ENCODE measurements around the gene LAMC3.
"Not testable (repeated sequence)": the region's sequence is repeated elsewhere in the genome, so short reads cannot be mapped to it uniquely, and the experiment has no call there.

Gene LAMC3

DNA sequence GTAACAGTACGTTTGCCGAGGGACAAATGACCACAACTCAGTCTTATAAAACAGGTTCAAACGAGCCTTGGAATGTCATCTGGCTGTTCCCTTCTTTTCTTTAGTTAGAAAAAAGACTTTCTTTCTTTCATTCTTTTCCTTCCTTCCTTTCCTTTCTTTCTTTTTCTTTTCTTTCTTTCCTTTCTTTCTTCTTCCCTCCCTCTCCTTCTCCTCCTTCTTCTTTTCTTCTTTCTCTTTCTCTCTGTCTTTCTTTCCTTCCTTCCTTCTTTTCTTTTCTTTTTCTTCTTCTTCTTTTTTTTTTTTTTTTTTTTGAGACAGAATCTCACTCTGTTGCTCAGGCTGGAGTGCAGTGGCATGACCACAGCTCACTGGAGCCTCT is 9.7 kb upstream of the LAMC3 start:
- Histone ChIP-seq H3K36me3 (ENCODE audit: control insufficient read depth, insufficient read depth, low read length) (no peaks in the 10 kb centered on the region), H3K9me3 (ENCODE audit: control insufficient read depth, low read length) (no peaks in the 10 kb centered on the region), H3K4me1 (ENCODE audit: control insufficient read depth, insufficient read depth, low read length, poor library complexity, severe bottlenecking) (peaks cover 8% of the 10 kb centered on the region), H3K4me3 (ENCODE audit: extremely low read depth, insufficient read depth, low read length, poor library complexity, severe bottlenecking) (no peak overlapping the region), H3K27ac (ENCODE audit: low read depth, low read length, severe bottlenecking) (no peak overlapping the region)
- 92 to 93% methylated on average over 3 of the region's 3 CpGs for WGBS, 2 experiments (ENCODE audit: insufficient coverage in 2 of 2)

DNA sequence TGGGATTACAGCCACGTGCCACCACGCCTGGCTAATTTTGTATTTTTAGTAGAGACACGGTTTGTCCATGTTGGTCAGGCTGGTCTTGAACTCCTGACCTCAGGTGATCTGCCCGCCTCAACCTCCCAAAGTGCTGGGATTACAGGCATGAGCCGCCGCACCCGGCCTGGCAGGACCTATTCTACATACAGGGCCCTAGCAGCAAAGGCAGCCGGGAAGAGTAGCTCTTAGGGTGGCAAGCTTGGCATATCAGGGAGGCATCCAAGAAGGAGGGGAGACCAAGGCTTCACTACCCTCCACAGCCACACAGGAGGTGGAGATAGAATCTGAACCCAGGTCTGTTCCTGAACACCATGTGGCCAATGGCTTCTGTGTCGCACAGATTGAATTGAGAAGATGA is 8.4 kb upstream of the LAMC3 start:
- 90 to 97% methylated on average over 5 to 6 of the region's 9 CpGs for WGBS, 2 experiments (ENCODE audit: insufficient coverage in 2 of 2)
- H3K27ac ChIP-seq (ENCODE audit: low read depth, low read length, severe bottlenecking); H3K4me3 ChIP-seq (ENCODE audit: extremely low read depth, insufficient read depth, low read length, poor library complexity, severe bottlenecking); H3K4me1 ChIP-seq (ENCODE audit: control insufficient read depth, insufficient read depth, low read length, poor library complexity, severe bottlenecking); H3K9me3 ChIP-seq (ENCODE audit: control insufficient read depth, low read length); H3K36me3 ChIP-seq (ENCODE audit: control insufficient read depth, insufficient read depth, low read length): not testable (repeated sequence)

DNA sequence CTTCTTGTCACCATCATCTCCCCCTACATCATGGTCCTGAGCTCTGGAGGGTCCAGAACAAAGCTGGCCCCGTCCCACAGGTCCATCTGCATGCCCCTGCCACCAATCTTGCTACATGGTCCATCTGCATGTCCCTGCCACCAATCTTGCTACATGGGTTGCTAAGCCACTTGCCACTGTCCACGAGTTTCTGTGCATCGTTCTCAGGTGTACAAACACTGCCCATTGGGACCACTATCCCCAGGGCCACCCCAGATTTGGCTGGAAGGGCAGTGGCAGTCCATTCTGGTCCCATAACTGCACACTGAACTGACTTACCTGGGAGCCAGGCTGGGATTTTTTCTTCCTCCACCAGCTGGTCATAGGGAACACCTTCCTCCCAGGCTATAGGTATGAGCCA is 8.0 kb upstream of the LAMC3 start:
- H3K36me3 ChIP-seq (ENCODE audit: control insufficient read depth, insufficient read depth, low read length): no peaks in the 10 kb centered on the region
- H3K27ac ChIP-seq (ENCODE audit: low read depth, low read length, severe bottlenecking): no peak overlapping the region
- no peaks in the 10 kb centered on the region for H3K4me1 ChIP-seq (ENCODE audit: control insufficient read depth, insufficient read depth, low read length, poor library complexity, severe bottlenecking)
- no peak overlapping the region for H3K4me3 ChIP-seq (ENCODE audit: extremely low read depth, insufficient read depth, low read length, poor library complexity, severe bottlenecking)
- H3K9me3 ChIP-seq (ENCODE audit: control insufficient read depth, low read length): no peaks in the 10 kb centered on the region
- WGBS, 2 experiments (ENCODE audit: insufficient coverage in 2 of 2): 74 to 85% methylated on average over 3 of the region's 3 CpGs

DNA sequence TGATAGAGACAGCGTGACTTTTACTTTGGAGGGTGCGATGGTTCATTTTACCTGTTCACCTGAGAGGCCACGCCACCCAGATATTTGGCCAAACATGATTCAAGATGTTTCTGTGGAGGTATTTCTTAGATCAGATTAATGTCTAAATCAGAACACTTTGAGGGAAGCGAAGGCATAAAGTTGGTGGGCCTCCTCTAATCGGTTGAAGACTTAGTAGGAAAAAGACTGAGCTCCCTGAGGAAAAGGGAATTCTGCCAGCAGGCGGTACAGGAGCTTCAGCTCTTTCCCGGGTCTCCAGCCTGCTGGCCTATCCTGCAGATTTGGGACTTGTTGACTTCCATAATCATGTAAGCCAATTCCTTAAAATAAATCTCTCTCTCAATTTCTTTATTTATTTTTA is 7.0 kb upstream of the LAMC3 start:
- WGBS, 2 experiments (ENCODE audit: insufficient coverage in 2 of 2): 87 to 93% methylated on average over 7 of the region's 7 CpGs
- no peaks in the 10 kb centered on the region for H3K4me1 ChIP-seq (ENCODE audit: control insufficient read depth, insufficient read depth, low read length, poor library complexity, severe bottlenecking)
- H3K4me3 ChIP-seq (ENCODE audit: extremely low read depth, insufficient read depth, low read length, poor library complexity, severe bottlenecking): no peak overlapping the region
- no peaks in the 10 kb centered on the region for H3K36me3 ChIP-seq (ENCODE audit: control insufficient read depth, insufficient read depth, low read length)
- no peak overlapping the region for H3K27ac ChIP-seq (ENCODE audit: low read depth, low read length, severe bottlenecking)
- H3K9me3 ChIP-seq (ENCODE audit: control insufficient read depth, low read length): no peaks in the 10 kb centered on the region

DNA sequence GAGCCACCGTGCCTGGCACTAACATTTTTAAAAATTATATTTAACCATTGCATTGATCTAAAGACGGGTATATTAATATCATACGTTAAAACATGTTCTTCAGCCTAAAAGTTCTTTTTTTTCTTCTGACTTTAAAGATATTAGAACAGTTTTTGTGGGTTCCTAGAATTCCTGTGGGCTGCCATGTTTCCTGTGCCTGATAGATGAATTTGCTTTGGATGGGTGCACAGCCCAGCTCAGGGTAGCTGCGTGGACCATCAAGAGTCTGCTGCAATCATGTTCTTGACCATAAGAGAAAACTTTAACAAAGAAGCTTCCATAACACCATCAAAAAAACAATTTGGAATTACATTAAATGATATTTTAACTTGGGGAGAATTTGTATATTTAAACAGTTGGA is 2.4 kb upstream of the LAMC3 start:
- Histone ChIP-seq H3K4me3 (ENCODE audit: extremely low read depth, insufficient read depth, low read length, poor library complexity, severe bottlenecking) (no peak overlapping the region), H3K27ac (ENCODE audit: low read depth, low read length, severe bottlenecking) (no peak overlapping the region), H3K36me3 (ENCODE audit: control insufficient read depth, insufficient read depth, low read length) (no peaks in the 10 kb centered on the region), H3K4me1 (ENCODE audit: control insufficient read depth, insufficient read depth, low read length, poor library complexity, severe bottlenecking) (no peaks in the 10 kb centered on the region), H3K9me3 (ENCODE audit: control insufficient read depth, low read length) (no peaks in the 10 kb centered on the region)
- WGBS, 2 experiments (ENCODE audit: insufficient coverage in 2 of 2): 80% methylated on average over 1 of the region's 4 CpGs; no CpG with 5 or more reads in 1 of the 2 experiments

DNA sequence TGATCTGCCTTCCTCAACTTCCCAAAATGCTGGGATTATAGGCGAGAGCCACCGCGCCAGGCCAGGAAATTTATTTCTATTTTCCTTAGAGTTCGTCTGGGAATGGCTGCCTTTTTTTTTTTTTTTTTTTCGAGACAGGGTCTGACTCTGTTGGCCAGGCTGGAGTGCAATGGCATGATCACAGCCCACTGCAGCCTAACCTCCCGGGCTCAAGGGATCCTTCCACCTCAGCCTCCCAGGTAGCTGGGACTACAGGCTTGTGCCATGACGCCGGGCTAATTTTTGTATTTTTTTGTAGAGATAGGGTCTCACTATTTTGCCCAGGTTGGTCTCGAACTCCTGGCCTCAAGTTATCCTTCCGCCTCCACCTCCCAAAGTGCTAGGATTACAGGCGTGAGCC is 888 bp upstream of the LAMC3 start:
- Histone ChIP-seq H3K4me3 (ENCODE audit: extremely low read depth, insufficient read depth, low read length, poor library complexity, severe bottlenecking) (no peak overlapping the region), H3K27ac (ENCODE audit: low read depth, low read length, severe bottlenecking) (no peak overlapping the region)

DNA sequence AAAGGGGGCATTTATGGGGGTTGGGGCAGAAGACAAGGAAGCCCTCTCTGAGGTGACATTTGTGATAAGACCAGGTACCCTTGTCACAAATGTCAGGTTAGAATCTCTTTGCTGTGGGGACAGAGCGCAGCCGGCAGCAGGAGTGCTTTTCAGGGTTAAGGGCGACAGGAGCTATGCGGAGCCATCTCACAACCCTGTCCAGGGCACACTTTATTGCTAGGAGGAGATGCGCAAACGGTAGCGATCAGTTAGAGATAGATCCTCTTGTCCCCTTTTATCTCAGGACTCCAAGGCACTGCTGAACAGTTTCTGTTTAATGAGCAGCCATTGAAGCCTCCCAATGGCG is 438 bp upstream of the LAMC3 start:
- Histone ChIP-seq H3K4me3 (ENCODE audit: extremely low read depth, insufficient read depth, low read length, poor library complexity, severe bottlenecking) (peak overlapping the region; percentile 24), H3K36me3 (ENCODE audit: control insufficient read depth, insufficient read depth, low read length) (no peaks in the 10 kb centered on the region), H3K4me1 (ENCODE audit: control insufficient read depth, insufficient read depth, low read length, poor library complexity, severe bottlenecking) (no peaks in the 10 kb centered on the region), H3K27ac (ENCODE audit: low read depth, low read length, severe bottlenecking) (no peak overlapping the region), H3K9me3 (ENCODE audit: control insufficient read depth, low read length) (no peaks in the 10 kb centered on the region)
- WGBS, 2 experiments (ENCODE audit: insufficient coverage in 2 of 2): 41 to 50% methylated on average over 7 to 8 of the region's 8 CpGs

More for the DNA sequence above, 888 bp upstream of the LAMC3 start:
- Histone ChIP-seq H3K36me3 (ENCODE audit: control insufficient read depth, insufficient read depth, low read length) (no peaks in the 10 kb centered on the region), H3K4me1 (ENCODE audit: control insufficient read depth, insufficient read depth, low read length, poor library complexity, severe bottlenecking) (no peaks in the 10 kb centered on the region), H3K9me3 (ENCODE audit: control insufficient read depth, low read length) (no peaks in the 10 kb centered on the region)
- 77 to 83% methylated on average over 5 to 10 of the region's 11 CpGs for WGBS, 2 experiments (ENCODE audit: insufficient coverage in 2 of 2)

DNA sequence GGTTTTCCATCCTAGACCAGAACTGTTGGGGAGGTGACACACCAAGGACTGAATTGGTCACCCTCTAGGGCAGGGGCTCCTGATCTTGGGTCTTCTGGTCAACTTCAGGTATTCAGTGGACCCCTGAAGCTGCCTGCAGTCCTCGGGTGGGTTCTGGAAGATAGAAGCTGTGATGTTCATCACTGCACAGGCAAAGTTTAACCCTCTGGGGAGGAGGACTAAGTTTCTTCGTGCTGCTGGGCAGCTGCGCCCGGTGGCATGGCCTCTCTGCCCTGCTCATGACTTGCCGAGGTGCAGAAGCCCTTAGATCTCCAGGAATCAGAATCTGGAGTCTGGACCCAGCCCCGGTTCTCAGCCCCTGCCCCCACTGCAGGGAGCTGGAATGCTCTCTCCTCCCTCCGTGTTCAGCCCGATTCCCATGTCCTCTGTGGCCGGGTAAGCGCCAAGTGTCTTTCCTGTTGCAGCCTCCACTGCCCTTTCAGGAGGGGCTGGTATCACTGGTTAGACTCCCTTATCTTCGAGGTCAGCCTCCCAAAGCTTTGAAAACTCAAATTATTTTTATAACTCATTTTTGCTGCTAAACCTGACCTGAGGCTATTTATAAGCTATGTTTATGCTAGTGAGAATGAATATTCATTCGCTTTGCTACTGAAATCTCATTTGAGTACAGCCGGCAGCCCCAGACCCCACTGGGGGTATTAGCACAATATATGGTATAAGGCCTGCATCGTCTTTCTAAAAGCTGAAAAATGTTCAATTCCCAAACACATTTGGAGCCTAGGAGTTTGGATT is 1.7 kb downstream of the LAMC3 start:
- Histone ChIP-seq H3K27ac (ENCODE audit: low read depth, low read length, severe bottlenecking) (no peak overlapping the region), H3K4me1 (ENCODE audit: control insufficient read depth, insufficient read depth, low read length, poor library complexity, severe bottlenecking) (no peaks in the 10 kb centered on the region), H3K36me3 (ENCODE audit: control insufficient read depth, insufficient read depth, low read length) (no peaks in the 10 kb centered on the region), H3K9me3 (ENCODE audit: control insufficient read depth, low read length) (no peaks in the 10 kb centered on the region), H3K4me3 (ENCODE audit: extremely low read depth, insufficient read depth, low read length, poor library complexity, severe bottlenecking) (peak overlapping the region; percentile 3)
- 72 to 75% methylated on average over 11 to 12 of the region's 14 CpGs for WGBS, 2 experiments (ENCODE audit: insufficient coverage in 2 of 2)

DNA sequence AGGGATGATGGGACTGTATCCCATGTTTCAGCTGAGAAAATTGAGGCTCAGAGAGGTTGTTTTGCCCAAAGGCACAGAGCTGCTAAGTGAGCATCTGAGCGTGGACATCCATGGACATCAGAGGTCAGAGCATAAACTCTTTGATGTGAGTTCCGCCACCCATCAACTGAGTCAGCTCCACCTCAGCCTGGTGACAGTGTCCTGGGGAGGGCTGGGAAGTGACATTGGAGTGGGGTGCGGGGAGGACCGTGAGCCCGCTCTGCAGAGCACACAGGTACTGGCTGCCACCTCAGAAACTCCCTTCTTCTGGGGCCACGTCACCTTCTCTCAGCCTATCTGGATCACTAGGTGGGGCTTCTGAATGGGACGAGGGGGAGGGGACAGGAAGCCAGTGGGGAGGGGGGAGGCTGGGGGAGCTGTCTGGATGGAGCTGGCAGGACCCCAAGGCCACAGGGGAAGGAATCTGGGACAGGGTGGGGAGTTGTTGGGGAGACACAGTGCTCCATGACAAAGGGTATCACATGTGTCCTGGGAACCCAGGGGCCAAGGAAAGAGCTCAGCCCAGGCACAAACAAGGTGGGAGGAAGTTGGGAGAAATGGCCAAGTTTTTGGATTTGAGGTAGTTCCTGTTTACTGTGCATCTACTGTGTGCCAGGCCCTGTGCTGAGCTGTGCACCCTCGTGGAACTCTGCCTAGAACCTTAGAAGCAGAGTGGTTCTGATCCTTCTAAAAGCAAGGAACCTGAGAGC is 2.5 kb downstream of the LAMC3 start:
- H3K36me3 ChIP-seq (ENCODE audit: control insufficient read depth, insufficient read depth, low read length): no peaks in the 10 kb centered on the region
- no peaks in the 10 kb centered on the region for H3K4me1 ChIP-seq (ENCODE audit: control insufficient read depth, insufficient read depth, low read length, poor library complexity, severe bottlenecking)
- H3K27ac ChIP-seq (ENCODE audit: low read depth, low read length, severe bottlenecking): no peak overlapping the region
- H3K9me3 ChIP-seq (ENCODE audit: control insufficient read depth, low read length): no peaks in the 10 kb centered on the region
- H3K4me3 ChIP-seq (ENCODE audit: extremely low read depth, insufficient read depth, low read length, poor library complexity, severe bottlenecking): no peak overlapping the region
- WGBS, 2 experiments (ENCODE audit: insufficient coverage in 2 of 2): 86 to 90% methylated on average over 2 to 3 of the region's 8 CpGs

DNA sequence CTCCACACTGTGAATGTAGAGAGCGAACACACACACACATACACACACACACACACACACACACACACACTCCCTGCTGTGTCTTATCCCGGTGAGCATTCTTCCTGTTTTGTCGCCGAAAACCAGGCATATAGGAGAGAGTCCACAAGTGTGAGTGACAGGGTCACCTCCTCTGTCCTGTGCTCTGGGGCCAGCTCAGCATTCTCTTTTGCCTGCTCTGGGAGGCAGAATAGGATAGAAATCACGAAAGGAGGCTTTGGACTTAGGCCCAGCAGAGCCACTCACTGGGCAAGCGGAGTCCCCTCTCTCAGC is 3.0 kb downstream of the LAMC3 start:
- Histone ChIP-seq H3K4me3 (ENCODE audit: extremely low read depth, insufficient read depth, low read length, poor library complexity, severe bottlenecking) (no peak overlapping the region), H3K27ac (ENCODE audit: low read depth, low read length, severe bottlenecking) (no peak overlapping the region), H3K9me3 (ENCODE audit: control insufficient read depth, low read length) (no peaks in the 10 kb centered on the region), H3K36me3 (ENCODE audit: control insufficient read depth, insufficient read depth, low read length) (no peaks in the 10 kb centered on the region), H3K4me1 (ENCODE audit: control insufficient read depth, insufficient read depth, low read length, poor library complexity, severe bottlenecking) (no peaks in the 10 kb centered on the region)
- 53 to 56% methylated on average over 5 to 6 of the region's 6 CpGs for WGBS, 2 experiments (ENCODE audit: insufficient coverage in 2 of 2)

DNA sequence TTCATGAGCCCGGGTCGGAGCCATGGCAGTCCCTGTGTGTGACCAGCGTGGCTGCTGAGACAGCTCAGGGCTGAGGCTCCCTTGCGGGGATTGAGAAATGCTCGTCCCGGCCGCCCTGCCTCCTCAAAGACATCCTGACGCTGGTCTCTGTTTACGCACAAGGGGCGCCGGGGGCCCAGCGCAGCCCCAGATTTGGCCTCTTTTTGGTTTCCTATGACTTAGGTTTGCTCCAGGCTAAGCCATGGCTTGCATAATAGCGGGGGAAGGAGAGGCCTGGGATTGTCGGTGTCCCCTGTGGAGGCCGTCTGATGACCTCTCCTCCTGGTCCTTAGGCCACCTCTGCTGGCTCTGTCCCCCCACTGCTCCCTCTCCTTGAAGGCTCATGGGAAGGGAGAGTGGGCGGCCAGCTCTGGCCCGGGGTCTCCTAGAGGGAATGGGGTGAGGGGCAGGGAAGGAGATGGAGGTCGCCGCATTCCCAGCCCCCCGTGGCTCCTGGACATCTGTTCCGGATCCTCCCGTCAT is 3.5 kb downstream of the LAMC3 start:
- WGBS, 2 experiments (ENCODE audit: insufficient coverage in 2 of 2): 76 to 77% methylated on average over 12 to 20 of the region's 22 CpGs
- H3K4me3 ChIP-seq (ENCODE audit: extremely low read depth, insufficient read depth, low read length, poor library complexity, severe bottlenecking): no peak overlapping the region
- H3K4me1 ChIP-seq (ENCODE audit: control insufficient read depth, insufficient read depth, low read length, poor library complexity, severe bottlenecking): no peaks in the 10 kb centered on the region
- peak overlapping the region; percentile 2 for H3K27ac ChIP-seq (ENCODE audit: low read depth, low read length, severe bottlenecking)
- H3K9me3 ChIP-seq (ENCODE audit: control insufficient read depth, low read length): no peaks in the 10 kb centered on the region
- no peaks in the 10 kb centered on the region for H3K36me3 ChIP-seq (ENCODE audit: control insufficient read depth, insufficient read depth, low read length)

All from mesodermal cell (in vitro differentiated cells).